HEK293T (cell line): Measurements from ENCODE around the gene HPS1.

Source experiments
- CTCF ChIA-PET: fragments of 350-600 bp; formaldehyde crosslinking; extraction: SDS; loops from one replicate; lab custom pipeline; 2021; ENCODE audit warnings: antibody characterized with exemption, inconsistent platforms; lab: Yijun Ruan, JAX
- POLR2A ChIA-PET: fragments of 350-600 bp; formaldehyde crosslinking; extraction: SDS; loops from one replicate; lab custom pipeline; 2020; ENCODE audit warnings: antibody characterized with exemption, inconsistent platforms; lab: Yijun Ruan, JAX
- DNase-seq: peaks from one replicate; pipeline ENCODE4 v3.0.0; 2012; ENCODE audit warnings: mixed read lengths; ENCODE audit errors: extremely low spot score
- ARNT ChIP-seq: fragments of 450-650 bp; IDR thresholded peaks from 2 replicates; pipeline ENCODE4 v1.6.1; 2017; ENCODE audit warnings: mild to moderate bottlenecking
- BHLHE40 ChIP-seq: fragments of 450-650 bp; IDR thresholded peaks from 2 replicates; pipeline ENCODE4 v1.6.1; 2016; ENCODE audit warnings: mild to moderate bottlenecking, moderate library complexity, borderline replicate concordance
- CTBP1 ChIP-seq: fragments of 450-650 bp; IDR thresholded peaks from 2 replicates; pipeline ENCODE4 v1.6.1; 2016; ENCODE audit warnings: borderline replicate concordance
- ELF4 ChIP-seq: fragments of 450-650 bp; IDR thresholded peaks from 2 replicates; pipeline ENCODE4 v1.6.1; 2017; ENCODE audit warnings: antibody characterized with exemption
- FOXA1 ChIP-seq: fragments of 450-650 bp; IDR thresholded peaks from 2 replicates; pipeline ENCODE4 v1.6.1; 2016; ENCODE audit warnings: mild to moderate bottlenecking
- FOXK2 ChIP-seq: fragments of 450-650 bp; IDR thresholded peaks from 2 replicates; pipeline ENCODE4 v1.6.1; 2016; ENCODE audit warnings: mild to moderate bottlenecking
- FOXM1 ChIP-seq: fragments of 450-650 bp; IDR thresholded peaks from 2 replicates; pipeline ENCODE4 v1.6.1; 2017; ENCODE audit warnings: mild to moderate bottlenecking, borderline replicate concordance
- HDGF ChIP-seq: fragments of 450-650 bp; IDR thresholded peaks from 2 replicates; pipeline ENCODE4 v1.6.1; 2017; ENCODE audit warnings: antibody characterized with exemption, borderline replicate concordance
- L3MBTL2 ChIP-seq: fragments of 450-650 bp; conservative IDR thresholded peaks from 2 replicates; pipeline ENCODE4 v1.6.1; 2016; ENCODE audit warnings: mild to moderate bottlenecking
- LEF1 ChIP-seq: fragments of 450-650 bp; IDR thresholded peaks from 2 replicates; pipeline ENCODE4 v1.6.1; 2017; ENCODE audit warnings: mild to moderate bottlenecking, borderline replicate concordance
- NFRKB ChIP-seq: fragments of 450-650 bp; IDR thresholded peaks from 2 replicates; pipeline ENCODE4 v1.6.1; 2016; ENCODE audit warnings: mild to moderate bottlenecking, moderate library complexity
- SP1 ChIP-seq: fragments of 450-650 bp; IDR thresholded peaks from 2 replicates; pipeline ENCODE4 v1.6.1; 2017
- SUZ12 ChIP-seq: fragments of 450-650 bp; IDR thresholded peaks from 2 replicates; pipeline ENCODE4 v1.6.1; 2016; ENCODE audit warnings: mild to moderate bottlenecking
- TARDBP ChIP-seq: fragments of 450-650 bp; IDR thresholded peaks from 2 replicates; pipeline ENCODE4 v1.6.1; 2016
- ZNF384 ChIP-seq: fragments of 450-650 bp; IDR thresholded peaks from 2 replicates; pipeline ENCODE4 v1.6.1; 2016
- TF ChIP-seq, protein P1 (sequence below): fragments of 450-650 bp; IDR thresholded peaks from 2 replicates; pipeline ENCODE4 v1.6.1; 2016

Gene HPS1

DNA sequence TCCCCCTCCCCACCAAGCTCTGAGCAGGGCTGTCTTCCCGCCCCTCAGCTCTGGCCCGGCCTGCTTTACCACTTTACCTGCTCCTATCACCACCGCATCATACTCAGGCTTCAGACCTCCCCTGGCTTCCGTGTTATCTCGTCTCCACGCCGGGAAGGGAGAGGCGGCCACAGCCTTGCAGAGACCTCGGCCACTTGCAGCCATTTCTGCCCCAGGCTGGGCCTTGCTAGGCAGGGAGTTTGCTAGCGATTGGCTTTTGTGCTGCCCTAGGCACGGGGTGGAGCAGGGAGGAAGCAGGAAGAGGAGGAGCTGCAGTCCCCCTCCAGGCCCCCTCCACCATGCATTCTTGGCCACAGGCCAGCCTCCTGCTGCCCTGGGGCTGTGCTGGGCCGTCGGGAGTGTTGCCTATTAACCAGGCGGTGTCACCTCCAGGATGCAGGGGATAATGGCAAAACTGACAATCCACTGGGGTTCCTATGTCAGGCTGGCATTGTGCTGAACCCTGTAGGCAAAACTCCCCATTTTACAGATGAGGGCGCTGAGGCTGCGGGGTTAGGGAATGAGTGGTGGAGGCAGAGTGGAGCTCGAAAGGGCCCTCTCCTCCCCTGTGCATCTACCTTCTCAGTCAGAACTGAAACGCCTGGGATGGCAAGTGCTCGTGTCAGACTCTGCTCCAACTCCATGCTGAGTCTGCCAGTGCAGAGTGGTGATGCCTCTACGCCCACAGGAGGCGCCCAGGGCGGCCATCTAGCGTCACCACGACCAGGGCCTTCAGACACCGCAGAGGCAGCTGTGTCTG, 31.6 kb downstream of the HPS1 start, which contains the start of gene PYROXD2:
PYROXD2 (minus strand) TSS at position 251 of the 799 bp plus-strand sequence; CDS start at position 204, 47 bp downstream.
- peak; percentile 85 for DNase-seq
- POLR2A ChIA-PET: interaction anchor here (0.6 to 0.8 kb wide), 5 partner anchors 9 to 46 kb away, joined by 3 to 5 read pairs (median 3); no protein-coding TSS in a partner anchor
- CTCF ChIA-PET: interaction anchor here (1.1 kb wide), 1 partner anchor 8 kb away, joined by 3 read pairs; no protein-coding TSS in a partner anchor
- no peak for TF ChIP-seq ARNT
- TF ChIP-seq L3MBTL2: peak; percentile 27; the same call in 1 of the 2 replicates
- TF ChIP-seq FOXM1: no peak
- TF ChIP-seq SUZ12: no peak
- no peak for TF ChIP-seq FOXK2
- no peak for TF ChIP-seq CTBP1

DNA sequence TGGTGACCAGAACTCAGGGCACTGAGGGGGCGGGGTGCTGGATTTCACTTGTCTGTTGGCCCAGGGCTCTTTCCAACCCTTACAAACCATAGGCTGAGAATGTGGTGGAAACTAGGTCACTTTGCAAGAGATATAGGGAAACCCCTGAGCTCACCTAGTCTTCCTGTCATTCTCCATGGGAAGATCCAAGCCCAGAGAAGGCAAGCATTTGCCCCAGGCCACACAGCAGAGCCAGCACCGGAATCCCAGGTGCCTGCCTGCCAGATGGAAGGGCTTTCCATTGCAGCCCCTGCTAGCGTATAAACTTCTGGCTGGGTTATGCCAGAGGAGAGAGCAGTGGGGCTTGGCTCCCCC, 32.2 kb downstream of the HPS1 start:
- TF ChIP-seq TARDBP (no peak), FOXM1 (no peak), NFRKB (no peak), FOXA1 (no peak), BHLHE40 (no peak), ZNF384 (no peak), L3MBTL2 (no peak), FOXK2 (no peak), ARNT (no peak), LEF1 (no peak), HDGF (no peak), SP1 (no peak), ELF4 (no peak)
- TF ChIP-seq, protein P1, sequence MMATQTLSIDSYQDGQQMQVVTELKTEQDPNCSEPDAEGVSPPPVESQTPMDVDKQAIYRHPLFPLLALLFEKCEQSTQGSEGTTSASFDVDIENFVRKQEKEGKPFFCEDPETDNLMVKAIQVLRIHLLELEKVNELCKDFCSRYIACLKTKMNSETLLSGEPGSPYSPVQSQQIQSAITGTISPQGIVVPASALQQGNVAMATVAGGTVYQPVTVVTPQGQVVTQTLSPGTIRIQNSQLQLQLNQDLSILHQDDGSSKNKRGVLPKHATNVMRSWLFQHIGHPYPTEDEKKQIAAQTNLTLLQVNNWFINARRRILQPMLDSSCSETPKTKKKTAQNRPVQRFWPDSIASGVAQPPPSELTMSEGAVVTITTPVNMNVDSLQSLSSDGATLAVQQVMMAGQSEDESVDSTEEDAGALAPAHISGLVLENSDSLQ: no peak
- no peak for DNase-seq
- ChIA-PET POLR2A (interaction anchor here (0.8 kb wide), 1 partner anchor 10 kb away, joined by 3 read pairs; no protein-coding TSS in a partner anchor), CTCF (interaction anchor here (1.1 kb wide), 1 partner anchor 9 kb away, joined by 3 read pairs; no protein-coding TSS in a partner anchor)

DNA sequence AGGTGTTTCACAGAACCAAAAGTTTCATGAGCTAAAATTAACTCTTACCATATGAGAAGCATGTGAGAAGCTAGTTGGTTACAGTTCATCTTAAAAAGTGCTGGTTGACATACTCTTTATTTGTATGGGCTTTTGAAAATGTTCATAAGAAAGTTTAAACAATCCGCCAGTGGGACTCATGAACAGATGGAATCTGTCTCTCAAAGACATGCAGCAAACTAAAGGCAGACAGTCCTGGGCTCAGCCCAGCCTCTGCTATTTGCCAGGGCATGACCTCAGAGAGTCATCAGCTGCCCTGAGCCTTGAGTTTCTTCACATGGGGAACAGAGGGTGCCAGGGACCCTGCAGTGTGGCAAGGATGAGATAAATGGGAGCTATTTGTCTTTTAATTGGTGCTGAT, 35.0 kb downstream of the HPS1 start:
- TF ChIP-seq HDGF: no peak
- no peak for TF ChIP-seq NFRKB
- TF ChIP-seq FOXK2: no peak
- TF ChIP-seq SP1: no peak
- no peak for TF ChIP-seq FOXA1
- TF ChIP-seq TARDBP: no peak
- ChIA-PET CTCF (no interaction called here), POLR2A (no interaction called here)
- no peak for DNase-seq

DNA sequence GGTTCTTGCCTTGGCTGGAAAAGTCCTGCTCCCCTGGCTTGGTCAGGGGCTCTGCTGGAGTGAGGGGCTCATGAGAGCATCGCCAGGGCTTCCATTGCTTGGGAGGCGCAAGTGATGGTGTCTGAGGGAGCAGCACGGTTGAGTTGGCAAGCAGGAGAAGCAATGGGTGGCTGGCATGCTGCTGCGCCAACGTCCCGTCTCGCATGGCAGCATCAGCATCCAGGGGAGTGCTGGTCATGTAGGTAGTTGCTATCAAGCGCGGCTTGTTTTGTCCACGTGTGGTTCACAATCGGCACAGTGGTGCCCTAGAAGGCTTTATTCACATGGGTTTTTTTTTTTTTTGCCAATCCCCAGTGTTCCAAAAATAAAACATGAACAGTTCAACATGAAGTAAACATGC, 35.6 kb downstream of the HPS1 start:
- CTCF ChIA-PET: no interaction called here
- no peak for TF ChIP-seq FOXM1
- no peak for TF ChIP-seq CTBP1
- no peak for TF ChIP-seq ARNT
- TF ChIP-seq FOXA1: no peak
- no peak for TF ChIP-seq FOXK2
- TF ChIP-seq, protein P1: no peak
- no peak for TF ChIP-seq TARDBP
- TF ChIP-seq NFRKB: no peak
- TF ChIP-seq ELF4: no peak
- TF ChIP-seq SUZ12: no peak
- TF ChIP-seq SP1: no peak
- no peak for TF ChIP-seq HDGF
- POLR2A ChIA-PET: no interaction called here
- DNase-seq: no peak

DNA sequence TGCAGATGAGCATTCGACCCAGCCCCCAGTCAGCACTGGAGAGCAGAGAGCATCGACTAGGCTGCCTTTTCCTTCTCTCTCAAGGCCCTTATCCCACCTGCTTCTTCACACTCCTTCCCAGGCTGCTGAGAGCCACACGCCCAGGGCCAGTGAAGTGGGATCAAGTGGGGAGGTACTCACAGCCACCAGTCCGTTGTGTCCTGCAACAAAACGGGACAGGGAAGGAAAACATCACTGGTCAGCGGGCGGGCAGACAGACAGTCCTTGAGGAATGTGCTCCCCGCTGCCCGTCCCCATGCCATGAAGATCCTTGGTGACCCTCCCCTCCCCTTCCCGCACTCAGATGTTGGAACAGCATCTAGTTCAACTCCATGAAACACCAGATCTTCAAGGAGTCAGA, 36.0 kb downstream of the HPS1 start:
- ChIA-PET CTCF (interaction anchor here (0.6 kb wide), 1 partner anchor 364 kb away, joined by 4 read pairs; no protein-coding TSS in a partner anchor), POLR2A (no interaction called here)
- DNase-seq: no peak
- TF ChIP-seq FOXM1 (no peak), BHLHE40 (no peak), ELF4 (no peak), CTBP1 (no peak), LEF1 (no peak), SP1 (no peak), FOXK2 (no peak), TARDBP (no peak), HDGF (no peak), SUZ12 (no peak), ZNF384 (no peak), ARNT (no peak), L3MBTL2 (no peak), FOXA1 (no peak), NFRKB (no peak)
- TF ChIP-seq, protein P1: no peak

DNA sequence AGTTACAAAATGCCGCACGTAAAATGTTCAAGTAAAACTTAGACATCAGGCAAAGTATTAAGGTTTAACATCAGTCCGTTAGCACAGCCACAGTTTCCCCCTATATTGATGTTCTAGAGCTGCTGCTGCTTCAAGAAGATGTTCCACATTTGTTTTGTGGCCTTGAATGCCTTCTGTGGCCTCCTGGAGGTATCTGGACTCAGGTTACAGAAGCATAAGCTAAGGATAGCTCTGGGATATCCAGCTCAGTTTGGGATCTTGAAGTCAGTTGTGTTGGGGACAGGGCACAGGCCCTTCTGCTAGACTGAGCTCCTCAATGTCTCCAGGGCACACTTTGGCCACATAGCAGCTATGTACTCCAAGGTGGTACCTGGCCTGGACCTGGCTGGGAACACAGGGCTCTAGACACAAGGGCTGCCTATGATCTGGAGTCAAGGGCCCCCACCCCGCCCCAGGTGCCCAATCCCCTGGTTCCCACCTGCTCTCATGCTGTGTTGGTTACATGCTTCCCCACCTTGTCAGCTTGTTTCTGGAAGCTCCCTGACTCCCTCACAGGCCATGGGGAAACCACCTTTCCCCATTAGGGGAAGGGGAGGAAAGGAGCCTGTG, 36.5 kb downstream of the HPS1 start:
- no peak for TF ChIP-seq SUZ12
- no peak for TF ChIP-seq L3MBTL2
- DNase-seq: no peak
- CTCF ChIA-PET: interaction anchor here (0.6 kb wide), 1 partner anchor 363 kb away, joined by 4 read pairs; no protein-coding TSS in a partner anchor
- POLR2A ChIA-PET: no interaction called here
